Fibroblast of skin of abdomen (primary cell): ENCODE data around the gene LUC7L3.
"Not testable (repeated sequence)": the region's sequence is repeated elsewhere in the genome, so short reads cannot be mapped to it uniquely, and the experiment has no call there.

Source experiments
- DNase-seq: peaks from one replicate; pipeline ENCODE4 v3.0.0-alpha.2; 2013

Gene LUC7L3

DNA sequence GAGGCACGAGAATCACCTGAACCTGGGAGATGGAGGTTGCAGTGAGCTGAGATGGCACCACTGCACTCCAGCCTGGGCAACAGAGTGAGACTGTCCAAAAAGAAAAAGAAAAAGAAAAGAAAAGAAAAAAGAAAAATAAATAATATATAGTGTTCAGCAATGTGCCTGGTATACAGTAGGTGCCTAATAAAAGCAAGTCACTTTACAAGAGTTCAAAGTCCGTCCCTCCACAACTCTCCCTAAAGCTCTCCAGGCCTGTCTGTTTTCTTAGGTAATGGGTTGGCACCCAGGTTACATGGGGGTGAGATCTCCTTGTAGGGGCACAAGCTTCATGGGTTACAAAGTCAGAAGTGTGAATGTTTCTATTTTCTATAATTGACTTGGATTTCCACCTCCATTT lies 64.5 kb downstream of the LUC7L3 start:
- no peak for DNase-seq

DNA sequence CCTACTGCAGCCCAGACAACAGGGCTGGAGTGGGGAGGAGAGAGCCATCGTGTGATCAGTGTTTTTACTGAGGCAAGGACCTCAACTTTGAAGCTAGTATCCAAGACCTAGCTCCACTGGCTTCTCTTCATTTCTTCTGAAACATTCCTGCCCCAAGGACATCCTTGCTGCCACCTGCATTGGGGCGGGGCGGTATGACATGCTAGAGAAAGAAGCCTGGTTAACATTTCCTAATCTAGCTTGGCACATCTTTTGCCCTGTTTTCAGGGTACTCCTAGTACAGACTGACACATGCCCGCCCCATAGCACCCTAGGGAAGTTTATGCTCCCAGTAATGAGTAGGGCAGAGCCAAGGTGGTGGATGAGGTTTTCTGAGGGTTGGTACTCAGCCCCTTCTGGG lies 65.7 kb downstream of the LUC7L3 start:
- no peak for DNase-seq

DNA sequence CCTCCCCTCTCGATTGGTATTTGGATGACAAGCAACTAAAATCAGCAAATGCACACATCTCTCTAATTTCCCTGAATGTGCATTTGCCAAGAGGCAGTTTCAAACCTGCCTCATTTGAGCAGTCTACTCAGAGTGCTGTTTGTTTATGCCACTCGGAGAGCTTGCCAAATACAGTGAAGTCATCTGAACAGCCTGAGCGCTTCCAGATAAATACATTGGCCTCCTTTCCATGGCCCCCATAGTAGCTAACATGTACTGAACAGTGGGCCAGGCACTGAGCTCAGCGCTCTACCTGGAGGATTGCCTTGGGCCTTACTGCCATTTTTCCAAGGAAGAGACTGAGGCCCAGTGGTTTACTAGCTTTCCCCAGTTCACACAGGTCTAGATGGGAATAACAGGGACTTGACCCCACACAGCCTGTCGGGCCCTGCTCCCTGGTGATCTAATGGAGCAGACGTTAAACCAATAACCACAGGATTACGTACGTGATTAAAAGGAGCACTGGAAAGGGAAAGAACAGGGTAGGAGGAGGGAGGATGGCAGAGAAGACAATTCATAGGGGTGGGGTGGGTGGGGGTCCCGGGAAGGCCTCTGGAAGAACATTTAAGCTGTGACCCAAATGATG lies 66.7 kb downstream of the LUC7L3 start:
- peak; percentile 30 for DNase-seq

DNA sequence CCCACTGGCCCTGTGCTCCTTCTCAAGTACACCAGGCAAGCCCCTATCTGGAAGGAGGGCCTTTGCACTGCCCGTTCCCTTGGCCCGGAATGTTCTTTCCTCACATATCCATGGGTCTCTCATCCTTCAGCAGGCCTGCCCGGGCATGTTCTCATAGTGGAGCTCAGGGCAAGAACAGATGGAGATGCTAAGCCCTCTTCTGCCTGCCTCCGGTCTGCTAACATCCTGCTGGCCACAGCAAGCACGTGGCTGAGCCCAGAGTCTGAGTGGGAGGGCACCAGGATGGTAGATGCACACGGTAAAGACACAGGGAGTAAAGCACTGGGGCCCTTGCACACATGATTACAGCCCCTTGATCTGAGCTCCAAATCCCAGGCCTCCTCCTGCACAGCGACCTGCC lies 67.7 kb downstream of the LUC7L3 start:
- DNase-seq, result no peak

DNA sequence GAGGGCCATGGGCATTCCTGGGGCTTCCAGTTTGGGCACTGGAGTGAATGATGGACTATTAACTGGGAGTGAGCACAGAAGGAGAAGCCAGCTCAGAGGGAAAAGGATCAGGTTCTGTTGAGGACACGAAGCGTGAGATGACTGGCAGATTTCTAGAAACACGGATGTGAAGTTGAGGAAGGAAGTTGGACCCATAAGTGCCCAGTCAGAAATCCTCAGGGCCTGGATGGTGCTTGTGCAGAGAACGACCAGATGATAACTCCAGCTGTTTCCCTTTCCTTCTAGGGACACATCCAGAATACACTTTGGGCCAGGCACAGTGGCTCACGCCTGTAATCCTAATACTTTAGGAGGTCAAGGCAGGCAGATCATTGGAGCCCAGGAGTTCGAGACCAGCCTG lies 71.2 kb downstream of the LUC7L3 start:
- DNase-seq, result no peak

DNA sequence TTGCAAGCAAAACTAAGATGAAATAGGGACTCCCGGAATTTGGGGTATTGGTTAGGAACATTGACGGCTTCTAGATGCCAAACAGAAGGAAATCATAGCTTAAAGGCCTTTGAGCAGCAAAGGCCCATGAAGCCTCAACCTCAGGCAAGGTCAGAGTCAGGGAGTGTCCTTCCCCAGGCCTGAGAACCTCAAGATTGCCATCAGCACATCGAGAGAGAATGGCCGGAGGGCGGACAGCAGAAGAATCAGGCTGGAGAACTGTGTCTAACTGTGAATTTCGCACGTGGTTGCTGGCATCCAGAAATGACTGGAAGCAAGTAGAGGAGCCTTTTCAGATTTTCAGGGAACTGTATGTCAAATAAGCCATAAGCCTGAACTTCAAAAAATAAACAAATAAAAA lies 72.7 kb downstream of the LUC7L3 start:
- DNase-seq, result no peak

DNA sequence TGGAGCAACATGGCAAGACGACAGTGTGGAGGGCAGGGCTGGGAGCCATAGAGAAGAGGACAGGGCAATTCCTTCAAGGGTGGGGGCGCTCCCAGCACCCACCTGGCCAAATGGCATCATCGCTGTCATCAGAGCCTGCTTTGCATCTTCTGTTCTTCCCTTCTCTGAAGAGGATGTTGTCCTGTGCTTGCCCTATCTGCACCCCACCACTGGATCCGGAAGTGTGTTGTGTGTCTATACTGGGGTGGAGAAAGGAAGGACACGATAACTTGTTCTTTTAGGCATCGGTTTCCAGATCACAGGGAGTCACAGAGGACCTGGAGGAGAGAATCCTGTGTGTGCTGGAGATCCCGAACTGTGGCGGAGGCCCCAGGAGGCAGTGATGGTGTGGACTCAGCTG lies 73.6 kb downstream of the LUC7L3 start:
- no peak for DNase-seq

DNA sequence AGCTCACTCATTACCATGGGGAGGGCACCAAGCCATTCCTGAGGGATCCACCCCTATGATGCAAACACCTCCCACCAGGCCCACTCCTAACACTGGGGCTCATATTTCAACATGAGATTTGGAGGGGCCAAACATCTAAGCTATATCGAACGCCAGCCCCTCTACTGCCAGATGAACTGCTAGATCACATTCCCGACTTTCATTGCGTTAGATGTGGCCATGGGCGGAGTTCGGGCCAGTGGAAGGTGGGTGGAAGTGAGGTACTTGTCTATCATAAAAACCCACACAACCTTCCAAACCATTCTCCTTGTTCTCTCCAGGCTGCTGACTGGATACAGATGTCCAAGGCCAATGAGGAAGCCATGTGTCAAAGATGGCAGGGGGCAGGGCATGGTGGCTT lies 75.0 kb downstream of the LUC7L3 start:
- no peak for DNase-seq

DNA sequence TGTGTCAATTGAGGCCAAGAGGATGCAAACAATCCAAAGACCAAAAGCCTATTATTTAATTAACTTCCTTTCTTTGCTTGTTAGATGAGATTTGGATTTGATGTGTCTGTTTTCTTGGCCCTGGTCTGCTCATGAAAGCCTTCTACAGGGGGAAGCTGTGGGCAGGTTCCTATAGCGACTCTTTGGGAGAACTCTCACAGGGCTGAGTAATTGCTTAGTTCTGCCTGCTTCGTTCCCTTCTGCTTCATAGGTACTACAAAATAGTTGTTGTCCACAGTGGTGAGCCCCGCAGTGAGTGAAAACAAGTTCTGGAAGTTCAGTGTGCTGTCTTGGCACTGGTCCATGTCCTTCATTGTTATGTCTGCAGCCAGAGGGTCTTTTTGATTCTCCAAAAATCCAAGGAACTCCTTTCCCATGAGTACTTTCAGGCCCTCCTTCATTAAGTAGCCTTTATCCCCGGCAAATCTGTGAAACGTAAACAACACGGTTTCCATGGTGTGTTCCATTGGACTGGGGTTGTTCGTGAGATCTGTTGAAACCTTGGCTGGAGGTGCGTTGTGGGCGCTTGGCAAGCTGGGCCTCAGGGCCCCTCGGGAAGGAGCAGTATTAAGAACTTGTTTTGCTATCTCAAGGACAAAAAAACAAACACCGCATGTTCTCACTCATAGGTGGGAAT lies 77.9 kb downstream of the LUC7L3 start:
- no peak for DNase-seq

DNA sequence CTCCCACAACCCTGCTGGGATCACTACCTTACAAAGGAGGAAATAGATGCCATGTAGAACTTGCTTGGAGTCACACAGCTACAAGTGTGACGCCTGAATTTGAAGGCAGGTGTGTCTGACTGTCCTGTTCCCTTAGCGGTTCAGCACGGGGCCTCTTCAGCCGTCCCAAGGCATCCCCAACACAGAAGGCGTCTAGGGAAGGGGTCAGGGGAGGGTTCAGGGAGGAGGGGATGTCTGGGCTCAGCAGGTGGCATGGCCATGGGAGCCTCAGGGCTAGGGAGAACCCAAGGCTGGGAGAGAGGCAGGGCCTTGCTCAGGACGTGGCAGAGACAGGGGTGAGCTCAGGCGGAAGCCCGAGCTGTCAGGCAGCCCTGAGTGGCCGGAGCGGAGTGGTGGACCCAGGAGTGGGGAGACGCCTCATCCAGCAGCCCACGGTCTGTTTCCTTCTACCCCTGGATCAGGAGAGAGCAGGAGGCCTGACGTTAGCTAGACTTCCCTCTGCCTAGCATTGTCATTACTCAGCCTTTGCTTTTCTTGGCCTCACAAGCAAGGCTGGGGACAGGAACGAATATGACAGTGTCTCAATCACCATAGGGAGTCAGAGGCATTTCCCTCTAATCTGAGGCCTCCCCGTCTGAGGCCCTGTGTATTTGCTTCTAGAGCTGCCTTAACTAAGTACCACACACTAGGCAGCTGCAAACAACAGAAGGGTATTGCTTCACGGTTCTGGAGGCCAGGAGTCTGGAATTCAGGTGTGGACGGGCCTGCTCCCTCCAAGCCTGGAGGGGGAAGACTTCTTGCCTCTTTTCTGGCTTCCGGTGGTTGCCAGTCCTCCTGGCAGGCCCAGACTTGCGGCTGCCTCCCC lies 79.3 kb downstream of the LUC7L3 start:
- no peak for DNase-seq

DNA sequence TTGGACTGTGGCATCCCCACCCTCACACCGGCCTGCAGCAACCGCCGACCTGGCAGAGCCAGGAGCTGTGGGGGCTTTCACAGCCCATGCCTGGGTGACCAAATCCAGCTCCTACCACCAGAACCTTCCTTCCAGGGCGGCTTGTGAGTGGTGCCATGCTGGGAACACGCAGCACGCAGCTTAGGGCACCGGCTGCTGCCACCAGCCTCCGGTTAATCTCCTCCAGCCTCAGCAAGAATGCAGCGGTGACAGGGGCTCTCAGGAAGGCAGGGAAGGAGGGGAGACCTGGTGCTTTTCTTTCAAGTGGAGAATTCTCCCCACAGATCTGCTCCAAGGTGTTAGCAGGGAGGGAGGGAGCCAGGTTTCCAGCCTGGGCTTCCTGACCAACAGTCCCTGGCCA lies 80.2 kb downstream of the LUC7L3 start:
- DNase-seq, result no peak

DNA sequence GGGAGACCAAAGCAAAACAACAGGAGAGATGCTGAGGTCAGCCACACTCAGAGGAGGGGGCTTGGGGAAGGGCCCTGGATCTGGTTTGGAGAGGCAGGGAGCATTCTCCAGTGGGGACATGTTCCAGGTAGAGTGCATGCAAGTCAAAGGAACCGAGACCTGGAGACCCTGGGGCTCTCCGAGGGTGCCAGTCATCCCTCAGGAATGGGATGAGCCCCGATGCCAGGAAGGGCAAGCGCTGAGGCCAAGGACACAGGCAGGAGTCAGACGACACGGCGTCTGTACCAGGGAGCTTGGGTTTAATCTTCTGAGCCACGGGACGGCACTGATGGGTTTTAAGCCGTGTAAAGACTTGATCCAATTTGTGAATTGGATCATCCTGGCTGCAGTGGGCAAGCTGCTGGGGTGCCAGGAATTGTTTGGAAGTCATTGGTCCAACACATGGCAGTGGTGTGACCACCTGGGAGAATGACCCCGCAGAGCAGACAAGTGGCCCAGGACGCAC lies 80.8 kb downstream of the LUC7L3 start:
- no peak for DNase-seq

DNA sequence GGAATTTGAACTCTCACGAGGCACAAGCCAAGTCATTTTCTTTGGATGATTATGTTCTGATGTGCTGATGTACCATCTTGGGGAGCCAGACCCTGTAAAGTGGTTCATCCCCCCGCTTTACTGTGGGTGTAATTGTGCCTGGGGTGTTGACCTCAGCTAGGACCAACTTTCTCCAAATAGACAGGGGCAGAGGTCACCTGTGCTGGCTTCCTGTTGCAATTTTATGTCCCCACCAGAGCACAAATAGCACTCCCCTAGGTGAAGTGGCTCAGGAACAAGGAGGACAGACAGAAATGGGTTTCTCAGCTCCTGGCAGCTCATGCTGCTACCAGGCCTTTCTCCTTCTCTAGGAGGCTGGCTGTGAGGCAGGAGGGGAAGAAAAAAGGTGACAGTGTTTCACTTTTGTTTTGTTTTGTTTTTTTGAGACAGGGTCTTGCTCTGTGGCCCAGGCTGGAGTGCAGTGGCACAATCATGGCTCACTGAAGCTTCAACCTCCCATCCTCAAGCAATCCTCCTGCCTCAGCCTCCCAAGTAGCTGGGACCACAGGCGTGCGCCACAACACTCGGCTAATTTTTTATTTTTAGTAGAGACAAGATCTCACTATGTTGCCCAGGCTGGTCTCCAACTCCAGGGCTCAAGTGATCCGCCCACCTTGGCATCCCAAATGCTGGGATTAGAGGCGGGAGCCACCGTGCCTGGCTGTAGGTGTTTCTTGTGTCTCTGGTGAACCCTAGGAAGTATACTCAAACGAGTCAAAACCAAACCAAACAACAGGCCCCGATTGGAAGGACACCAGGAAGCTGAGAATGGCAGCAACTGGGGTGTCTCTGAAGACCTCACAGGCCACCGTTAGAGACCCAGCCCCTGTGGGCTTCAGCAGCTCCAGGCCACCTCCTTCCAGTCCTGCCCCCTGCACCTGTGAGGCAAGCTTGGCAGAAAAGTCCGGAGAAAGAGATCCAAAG lies 83.5 kb downstream of the LUC7L3 start:
- no peak for DNase-seq

DNA sequence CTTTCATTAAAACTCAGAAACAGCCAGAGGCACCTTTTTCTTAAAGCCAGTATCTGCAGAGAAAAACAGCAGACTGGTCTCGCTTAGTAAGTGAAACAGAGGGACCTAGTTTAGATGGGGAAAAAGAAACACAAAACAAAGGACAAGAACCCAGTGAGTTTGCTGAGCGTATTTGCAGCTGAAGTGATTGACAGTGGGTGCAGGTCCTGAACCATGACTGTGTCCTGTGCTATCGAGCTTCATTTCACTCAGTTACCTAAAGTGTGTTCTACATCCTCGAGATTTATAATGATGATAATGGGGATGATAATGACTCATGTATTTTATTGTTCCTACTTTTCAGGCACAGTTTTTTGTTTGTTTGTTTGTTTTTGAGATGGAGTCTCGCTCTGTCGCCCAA lies 84.3 kb downstream of the LUC7L3 start:
- no peak for DNase-seq

DNA sequence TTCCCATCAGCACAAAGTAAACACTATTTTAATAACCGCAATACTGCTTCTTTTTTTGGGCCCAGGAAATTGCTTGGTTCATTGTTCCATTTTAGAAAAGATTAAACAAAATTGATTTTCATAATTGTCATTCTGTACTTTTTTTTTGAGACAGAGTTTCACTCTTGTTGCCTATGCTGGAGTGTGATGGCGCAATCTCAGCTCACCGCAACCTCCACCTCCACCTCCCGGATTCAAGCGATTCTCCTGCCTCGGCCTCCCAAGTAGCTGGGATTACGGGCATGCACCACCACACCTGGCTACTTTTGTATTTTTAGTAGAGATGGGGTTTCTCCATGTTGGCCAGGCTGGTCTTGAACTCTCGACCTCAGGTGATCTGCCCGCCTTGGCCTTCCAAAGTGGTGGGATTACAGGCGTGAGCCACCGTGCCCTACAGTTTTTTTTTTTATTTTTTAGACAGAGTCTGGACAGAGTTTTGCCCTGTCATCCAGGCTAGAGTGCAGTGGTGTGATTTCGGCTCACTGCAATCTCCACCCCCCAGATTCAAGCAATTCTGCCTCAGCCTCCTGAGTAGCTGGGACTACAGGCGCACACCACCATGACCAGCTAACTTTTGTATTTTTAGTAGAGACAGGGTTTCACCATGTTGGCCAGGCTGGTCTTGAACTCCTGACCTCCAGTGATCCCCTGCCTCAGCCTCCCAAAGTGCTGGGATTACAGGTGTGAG lies 85.5 kb downstream of the LUC7L3 start:
- not testable (repeated sequence) for DNase-seq

DNA sequence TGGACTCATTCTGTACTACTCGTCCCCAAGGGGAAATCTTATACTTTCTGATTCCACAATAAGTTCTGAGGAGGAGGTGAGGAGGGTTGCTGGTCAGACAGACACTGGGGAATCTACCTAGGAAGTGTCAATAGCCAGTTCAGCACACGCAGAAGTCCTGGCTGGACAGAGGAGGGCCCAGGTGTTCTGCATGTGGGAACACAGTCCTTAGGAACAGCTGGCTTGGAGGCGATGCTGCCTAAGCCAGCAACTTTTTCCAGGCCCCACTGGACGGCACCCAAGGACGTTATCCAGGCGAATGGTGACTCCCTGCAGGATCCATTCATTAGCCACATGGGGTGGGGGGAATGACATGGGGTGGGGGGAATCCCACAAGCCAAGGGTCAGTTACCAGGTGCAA lies 86.1 kb downstream of the LUC7L3 start:
- no peak for DNase-seq
